NCI-H82 treated with DMSO at 0.1 percent for 48 hours (cell line): ENCODE measurements around the gene PHRF1.

ENCODE experiments used
- DNase-seq: peaks from one replicate; lab custom pipeline; 2025; ENCODE audit not compliant: unreplicated experiment; lab: John Stamatoyannopoulos, UW

PHRF1 gene

DNA sequence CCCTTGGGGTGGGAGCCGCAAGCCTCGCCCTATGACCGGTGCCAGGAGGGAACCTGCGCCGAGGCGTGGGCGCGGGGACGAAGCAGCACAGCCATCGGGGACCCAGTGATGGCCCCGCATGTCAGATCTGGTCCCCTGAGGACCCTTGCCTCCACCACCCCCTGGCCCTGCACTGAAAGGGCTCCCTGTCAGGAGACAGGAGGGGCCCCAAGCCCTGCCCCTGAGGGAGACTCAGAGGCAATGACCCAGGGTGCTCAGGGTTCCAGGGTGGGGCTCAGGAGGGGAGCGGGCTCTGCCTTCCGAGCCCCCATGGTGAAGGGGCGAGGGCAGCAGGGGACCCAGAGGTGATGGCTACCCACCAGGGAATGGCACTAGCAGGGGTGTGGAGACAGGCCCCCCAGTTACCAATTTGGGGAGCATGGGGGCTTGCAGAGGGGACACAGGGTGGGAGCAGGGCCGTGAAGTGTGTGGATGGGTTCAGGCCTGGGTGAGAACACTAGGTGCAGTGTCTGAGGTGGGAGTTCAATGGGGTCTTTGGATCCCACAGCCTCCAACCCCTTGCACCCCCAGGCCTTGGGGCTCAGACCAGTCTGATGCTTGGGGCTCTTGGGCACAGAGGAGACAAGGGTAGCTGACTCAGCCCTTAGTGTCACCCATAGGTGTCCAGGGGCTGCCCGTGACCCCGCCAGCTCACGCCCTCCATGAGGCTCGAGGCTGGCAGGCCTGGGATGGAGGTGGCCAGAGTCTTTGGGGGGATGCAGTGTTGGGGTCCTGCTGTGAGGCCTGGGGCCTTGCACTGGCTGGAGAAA lies 38.4 kb upstream of the PHRF1 start:
- no peak for DNase-seq

DNA sequence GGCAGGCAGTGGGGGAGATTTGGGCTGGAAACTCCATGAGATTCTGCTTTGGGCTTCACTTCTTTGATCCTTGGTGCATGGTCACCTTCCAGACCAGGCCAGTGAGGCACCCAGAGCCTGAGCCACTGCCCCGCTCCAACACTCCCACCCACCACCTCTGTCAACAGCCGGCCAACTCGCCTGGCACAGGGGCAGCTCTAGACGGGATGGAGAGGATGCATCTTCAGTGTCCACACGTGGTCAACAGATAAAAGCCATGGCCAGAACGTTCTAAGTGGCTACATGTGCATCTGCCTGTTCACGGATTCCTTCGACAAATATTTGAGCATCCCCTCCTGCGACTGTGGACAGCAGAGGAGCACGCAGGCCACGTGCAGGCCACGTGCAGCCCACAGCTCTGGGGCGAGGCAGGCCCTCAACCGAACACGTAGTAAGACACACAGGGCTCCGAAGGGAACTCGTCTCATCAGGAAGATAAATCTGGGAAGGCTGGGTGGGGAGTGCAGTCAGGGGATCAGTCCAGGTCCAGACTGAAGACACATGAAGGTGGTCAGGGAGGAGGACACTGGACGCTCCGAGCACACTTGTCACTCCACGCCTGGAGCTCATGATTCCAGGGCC lies 37.7 kb upstream of the PHRF1 start:
- DNase-seq, result no peak

DNA sequence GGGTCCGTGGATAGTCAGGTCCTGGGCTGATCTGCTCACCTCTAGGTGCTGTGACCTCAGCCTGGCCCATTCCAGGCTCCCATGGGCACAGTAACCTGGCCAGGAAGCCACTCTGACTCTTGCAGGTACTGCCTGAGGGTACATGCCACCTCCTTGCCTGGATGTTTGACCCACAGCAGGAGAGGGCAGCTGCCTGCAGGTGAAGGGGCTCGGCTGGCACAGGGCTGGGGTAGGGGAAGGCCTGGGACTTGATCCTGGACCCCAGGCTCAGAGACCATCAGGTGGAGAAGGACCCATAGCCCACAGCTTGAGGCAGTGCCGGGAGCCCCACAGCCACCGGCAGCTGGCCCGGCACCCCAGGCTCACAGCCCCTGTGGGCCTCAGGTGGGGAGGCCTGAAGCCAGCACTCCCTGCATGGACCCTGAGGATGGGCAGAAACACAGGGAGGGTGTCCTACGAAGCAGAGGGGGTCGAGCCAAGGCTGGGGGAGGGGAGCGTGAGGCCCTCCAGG lies 36.2 kb upstream of the PHRF1 start:
- DNase-seq, result no peak

DNA sequence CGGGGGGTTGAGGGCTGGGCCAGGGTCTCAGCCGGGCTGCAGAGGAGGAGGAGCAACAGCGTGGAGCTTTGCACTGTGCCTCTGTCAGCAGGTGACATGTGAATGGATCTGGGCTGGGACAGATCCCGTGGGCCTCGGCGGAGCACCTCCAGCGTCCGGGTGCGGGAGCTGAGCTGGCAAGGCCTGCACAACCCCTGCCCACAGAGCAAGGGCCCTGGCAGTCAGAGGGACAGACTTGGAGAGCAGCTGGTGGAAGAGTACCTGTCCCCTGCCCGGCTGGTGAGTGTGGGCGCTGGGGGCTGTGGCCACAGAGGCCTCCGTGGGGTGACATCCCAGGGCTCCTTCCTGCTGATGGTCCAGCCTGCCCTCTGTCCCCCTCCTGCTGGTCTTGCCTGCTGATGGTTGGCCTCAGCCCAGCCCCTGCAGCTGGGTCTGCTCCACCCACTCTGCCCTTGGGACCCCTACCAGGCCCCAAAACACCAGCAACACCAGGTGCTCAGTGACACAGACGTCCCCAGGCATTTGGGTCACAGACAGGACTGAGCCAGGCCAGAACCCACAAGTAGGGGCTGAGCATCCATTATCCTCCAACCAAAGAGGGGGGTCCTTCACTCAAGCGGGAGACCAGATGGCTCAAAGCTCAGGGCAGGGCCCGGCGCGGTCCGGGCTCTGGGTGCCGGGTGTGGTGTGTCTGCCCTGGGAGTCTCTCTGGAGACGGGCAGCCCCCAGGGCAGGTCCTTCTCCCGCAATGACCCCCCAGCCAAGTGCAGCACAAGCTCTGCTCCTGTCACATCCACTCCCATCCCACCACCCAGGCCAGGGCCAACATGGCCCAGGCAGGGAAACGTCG lies 35.5 kb upstream of the PHRF1 start:
- no peak for DNase-seq

DNA sequence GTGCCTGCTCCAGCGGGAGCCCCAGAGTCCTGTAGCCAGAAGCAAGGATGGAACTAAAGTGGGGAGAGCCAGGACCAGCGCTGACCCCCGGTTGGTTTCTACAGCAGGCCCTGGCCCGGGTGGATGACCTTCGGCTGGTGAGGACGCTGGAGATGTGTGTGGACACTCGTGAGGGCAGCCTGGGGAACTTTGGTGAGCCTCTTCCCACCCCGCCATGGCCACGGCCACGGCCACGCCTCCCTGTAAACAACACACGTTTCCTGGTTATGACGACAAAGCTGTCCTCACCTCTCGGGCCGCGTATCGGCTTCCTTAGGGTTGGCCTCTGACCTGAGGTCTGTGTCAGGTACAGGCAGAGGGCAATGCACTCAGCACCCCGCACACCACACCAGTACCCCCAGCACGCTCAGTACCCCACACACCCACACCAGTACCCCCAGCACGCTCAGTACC lies 34.8 kb upstream of the PHRF1 start:
- DNase-seq, result no peak

DNA sequence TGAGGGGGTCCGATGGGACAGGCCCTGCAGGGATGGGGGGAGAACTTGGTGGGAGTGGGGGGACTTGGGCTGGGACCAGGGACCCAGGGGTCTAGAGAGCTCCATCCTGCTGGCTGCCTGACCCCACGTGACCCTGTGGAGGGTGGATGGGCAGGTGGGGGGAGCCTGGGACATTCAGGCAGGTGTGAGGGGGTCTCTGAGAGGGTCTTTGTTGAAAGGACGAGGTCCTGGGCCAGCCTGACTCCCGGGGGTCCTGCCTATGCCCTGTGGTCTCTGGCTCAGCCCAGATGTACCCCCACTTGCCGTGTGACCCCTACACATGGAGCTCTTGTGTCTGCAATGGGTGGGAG lies 31.5 kb upstream of the PHRF1 start:
- DNase-seq, result no peak

DNA sequence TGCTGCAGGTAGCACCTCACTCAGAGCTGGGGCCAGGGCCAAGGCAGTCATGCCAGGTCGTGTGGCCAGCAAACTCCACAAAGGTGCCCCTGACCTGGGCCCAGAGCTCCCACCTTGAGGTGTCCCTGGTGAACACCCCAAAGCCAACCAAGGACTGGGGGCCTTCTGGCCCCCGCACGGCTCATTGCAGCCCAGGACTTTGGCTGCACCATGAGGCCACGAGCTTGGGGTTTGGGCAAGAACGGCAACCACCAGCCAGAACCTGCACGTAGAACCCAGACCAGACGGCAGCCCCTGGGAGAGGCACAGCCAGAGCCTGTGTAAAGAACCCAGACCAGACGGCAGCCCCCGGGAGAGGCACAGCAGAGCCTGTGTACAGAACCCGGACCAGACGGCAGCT lies 31.1 kb upstream of the PHRF1 start:
- no peak for DNase-seq

DNA sequence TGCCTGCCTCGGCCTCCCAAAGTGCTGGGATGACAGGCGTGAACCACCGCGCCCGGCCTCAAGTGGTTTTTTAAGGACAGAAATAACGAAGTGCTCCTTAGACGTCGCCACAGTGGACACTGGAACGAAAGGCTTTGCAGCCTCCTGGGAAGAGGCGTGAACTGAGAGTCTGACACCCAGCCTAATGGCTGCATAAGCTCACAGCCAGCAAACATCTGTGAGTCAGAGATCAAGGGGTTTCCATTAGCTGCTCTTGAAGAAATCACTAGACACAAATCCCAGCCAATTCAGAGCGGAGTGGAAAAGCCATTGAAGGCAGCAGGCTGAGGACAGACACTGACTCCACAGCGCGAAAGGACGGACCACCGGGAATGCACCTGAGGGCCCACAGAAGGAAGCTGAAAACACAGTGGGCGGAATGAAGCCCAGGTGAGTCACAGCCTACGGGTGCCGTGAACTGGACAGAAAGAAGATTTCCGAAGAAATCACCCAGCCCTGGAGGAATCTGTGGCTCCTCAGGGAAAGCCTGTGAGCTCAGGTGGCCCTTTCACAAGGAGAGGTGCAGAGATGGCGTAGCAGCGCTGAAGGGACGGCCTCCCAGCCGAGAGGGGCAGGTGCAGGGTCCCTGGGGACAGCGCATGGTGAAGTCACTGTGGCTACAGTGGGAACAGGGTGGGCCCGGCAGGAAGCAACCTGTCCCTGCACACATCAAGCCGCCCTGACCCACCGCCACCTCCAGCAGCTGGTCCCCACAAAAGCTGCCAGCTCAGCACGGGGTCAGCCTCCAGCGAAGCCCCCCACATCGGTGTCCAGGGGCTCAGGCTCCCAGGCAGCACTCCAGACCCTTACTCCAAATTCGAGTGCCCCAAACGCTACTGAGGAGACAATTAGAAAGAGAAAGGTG lies 27.3 kb upstream of the PHRF1 start:
- DNase-seq, result no peak

DNA sequence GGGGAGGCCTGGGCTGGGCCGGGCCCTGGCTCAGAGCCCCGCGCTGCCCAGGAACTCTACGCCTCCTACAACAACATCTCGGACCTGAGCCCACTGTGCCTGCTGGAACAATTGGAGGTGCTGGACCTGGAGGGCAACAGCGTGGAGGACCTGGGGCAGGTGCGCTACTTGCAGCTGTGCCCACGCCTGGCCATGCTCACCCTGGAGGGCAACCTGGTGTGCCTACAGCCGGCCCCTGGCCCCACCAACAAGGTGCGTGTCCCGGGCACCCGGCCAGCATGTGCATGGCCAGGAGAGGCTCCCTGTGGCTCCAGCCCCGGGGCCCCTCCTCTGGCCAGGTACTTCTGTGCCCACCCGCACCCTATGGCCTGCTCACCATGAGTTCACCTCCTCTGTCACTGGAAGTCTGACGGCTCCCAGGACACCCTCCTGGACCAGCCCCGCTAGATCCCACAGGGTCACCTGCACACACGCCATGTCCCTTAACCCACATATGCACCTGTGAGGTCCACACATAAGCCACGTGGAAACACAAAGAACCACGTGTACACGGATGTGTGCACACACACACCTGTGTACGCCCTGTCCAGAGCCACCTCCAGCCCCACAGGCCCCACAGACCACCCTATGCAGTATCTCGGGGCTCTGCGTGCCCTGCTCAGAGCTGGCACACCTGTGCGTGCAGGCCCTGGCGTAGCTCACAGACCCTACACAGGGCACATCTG lies 26.1 kb upstream of the PHRF1 start:
- no peak for DNase-seq

DNA sequence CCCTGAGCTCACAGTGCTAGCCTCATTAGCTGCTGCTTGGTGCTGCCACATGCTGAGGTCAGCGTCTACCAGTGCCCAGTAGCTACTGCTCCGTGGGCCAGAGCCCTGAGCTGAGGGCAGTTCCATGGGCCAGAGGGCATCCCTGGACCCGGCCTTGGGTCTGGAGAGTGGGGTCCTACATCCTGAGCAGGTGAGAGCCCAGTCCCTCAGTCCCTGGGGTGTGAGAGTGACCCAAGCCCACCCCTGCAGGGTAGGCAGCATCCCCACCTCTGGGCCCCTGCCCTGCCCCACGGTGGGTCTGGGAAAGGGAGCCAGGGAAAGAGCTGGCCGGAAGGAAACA lies 25.6 kb upstream of the PHRF1 start:
- DNase-seq, result no peak

DNA sequence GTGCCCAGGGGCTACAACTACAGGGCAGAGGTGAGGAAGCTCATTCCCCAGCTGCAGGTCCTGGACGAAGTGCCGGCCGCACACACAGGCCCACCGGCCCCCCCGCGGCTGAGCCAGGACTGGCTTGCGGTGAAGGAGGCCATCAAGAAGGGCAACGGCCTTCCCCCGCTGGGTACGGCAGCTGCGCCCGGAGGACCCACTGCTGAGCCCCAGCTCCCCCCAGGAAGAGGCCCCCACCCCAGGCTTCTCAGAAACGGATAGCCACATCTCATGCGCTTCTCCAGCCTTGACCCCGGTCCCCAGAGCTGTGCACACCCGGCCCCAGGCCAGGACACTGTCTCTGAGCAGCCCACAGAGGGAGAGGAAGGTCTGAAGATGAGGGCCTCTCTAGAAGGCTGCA lies 25.1 kb upstream of the PHRF1 start:
- no peak for DNase-seq

DNA sequence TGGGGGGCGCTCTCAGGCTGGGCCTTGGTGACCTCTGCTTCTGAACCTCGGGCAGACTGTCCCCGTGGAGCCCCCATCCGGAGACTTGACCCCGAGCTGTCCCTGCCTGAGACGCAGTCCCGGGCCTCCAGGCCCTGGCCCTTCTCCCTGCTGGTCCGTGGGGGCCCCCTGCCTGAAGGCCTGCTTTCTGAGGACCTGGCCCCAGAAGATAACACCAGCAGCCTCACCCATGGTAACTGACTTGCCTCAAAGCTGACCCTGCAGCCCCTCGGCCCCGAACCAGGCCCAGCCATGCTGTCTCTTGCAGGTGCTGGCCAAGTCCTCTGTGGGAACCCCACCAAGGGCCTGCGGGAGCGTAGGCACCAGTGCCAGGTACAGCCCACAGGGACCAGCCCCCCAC lies 24.7 kb upstream of the PHRF1 start:
- no peak for DNase-seq

DNA sequence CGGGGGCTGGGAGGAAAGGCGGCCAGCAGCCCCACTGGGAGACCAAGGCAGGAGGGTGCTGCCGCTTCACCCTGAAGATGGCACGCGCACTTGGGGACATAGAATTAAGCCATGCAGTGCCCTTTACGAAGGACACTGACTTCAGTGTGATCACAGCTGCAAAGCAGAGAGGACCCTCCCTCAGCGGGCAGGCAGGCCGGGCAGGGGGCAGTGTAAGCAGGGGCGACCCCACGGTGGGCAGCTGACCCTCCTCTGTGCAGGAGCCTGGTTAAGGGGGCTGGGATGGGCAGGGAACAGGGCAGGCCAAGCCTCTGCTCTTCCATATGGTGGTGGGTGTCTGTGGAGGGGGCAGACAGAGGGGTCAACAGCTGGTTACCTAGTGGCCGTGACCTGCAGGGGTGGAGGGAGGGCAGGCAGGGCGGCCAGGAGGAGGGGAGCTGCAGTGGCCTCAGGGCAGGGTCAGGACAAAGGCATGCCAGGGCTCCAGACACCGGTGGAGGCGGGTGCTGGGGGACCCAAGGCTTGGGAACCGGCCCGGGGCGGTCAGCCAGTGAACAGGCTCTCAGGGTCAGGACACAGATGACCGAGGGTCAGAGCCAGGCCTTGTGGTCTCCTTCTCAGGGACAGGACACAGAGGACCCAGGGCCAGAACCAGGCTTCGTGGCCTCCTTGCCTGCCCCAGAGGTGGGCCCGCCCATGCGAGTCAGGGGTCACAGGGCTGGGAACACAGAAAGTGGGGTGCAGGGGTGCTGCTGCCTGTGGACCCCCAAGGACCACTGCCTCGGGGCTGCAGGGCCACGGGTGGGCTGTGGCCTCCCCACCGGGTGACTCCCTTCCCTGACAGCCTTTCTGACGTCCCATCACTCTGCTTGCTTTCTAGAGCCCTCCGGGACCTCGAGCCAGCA lies 22.9 kb upstream of the PHRF1 start:
- no peak for DNase-seq

DNA sequence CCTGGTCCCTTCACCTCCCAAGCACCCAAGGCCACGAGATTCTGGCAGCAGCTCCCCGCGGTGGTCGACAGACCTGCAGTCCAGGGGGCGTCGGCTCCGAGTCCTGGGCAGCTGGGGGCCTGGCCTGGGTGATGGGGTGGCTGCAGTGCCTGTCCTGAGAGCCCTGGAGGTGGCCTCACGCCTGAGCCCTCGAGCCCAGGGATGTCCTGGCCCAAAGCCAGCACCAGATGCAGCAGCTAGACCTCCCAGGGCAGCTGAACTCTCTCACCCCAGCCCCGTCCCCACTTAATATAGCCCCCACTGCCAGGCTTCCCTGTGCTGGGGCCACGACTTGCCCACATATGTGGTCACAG lies 22.3 kb upstream of the PHRF1 start:
- no peak for DNase-seq

DNA sequence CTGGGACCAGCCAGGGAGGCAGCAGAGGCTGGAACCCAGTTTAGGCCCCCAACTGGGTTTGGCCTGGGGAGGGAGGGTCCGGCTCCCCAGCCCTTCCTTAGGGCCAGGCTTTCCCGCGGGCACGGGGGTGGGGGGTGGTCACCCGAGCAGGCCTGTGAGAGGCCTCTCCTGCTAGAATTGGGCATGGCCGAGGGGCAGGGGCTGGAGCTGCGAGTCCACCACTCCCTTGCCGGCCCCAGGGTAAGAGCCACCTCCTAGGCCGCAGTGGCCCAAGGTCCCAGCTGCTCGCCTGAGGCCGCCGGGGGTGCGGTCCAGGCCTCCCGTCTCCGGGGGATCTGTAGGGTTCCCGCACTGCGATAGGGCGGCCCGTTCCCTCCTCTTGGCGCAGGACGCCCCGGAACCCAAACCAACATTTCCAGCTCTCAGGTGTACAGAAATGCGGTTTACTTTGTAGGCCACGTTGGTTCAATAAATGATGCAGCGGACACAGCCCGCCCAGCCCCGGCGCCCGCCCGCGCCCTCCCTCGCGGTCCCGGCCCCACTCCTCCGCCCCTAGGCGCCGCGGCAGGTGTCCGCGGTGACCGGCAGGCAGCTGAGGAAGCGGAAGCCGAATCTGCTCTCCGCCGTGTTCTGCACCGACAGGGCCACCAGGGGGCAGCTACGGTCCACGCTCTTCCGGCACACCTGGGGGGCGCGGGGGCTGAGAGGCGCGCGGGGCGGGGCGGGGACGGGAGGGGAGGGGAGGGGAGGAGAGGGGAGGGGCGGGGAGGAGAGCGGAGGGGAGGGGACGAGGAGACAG lies 21.6 kb upstream of the PHRF1 start:
- DNase-seq, result peak; percentile 47

DNA sequence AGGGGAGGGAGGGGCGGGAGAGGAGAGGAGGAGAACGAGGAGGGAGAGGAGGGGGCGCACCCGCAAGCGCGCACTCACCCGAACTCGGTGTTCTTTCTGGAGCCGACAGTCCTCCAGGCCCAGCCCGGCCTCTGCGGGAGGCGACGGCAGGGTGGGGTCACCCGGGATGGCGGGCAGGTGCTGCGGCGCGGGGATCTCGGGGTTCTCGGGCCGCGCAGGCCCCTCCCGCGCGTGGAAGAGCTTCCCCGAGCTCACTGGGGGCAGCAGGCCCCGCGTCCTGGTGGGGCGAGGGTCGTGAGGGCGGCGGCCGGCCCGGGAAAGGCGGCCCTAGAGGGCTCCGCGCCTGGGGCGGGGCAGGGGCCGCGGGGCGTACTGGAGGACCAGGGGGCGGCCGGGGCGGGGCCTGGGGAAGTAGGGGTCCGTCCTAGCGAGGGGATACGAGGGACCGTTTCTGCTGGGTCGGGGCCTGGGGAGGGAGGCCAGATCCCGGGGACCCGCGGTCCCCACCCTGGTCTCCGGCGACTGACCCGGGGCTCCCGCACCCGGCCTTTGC lies 21.0 kb upstream of the PHRF1 start:
- DNase-seq, result no peak

DNA sequence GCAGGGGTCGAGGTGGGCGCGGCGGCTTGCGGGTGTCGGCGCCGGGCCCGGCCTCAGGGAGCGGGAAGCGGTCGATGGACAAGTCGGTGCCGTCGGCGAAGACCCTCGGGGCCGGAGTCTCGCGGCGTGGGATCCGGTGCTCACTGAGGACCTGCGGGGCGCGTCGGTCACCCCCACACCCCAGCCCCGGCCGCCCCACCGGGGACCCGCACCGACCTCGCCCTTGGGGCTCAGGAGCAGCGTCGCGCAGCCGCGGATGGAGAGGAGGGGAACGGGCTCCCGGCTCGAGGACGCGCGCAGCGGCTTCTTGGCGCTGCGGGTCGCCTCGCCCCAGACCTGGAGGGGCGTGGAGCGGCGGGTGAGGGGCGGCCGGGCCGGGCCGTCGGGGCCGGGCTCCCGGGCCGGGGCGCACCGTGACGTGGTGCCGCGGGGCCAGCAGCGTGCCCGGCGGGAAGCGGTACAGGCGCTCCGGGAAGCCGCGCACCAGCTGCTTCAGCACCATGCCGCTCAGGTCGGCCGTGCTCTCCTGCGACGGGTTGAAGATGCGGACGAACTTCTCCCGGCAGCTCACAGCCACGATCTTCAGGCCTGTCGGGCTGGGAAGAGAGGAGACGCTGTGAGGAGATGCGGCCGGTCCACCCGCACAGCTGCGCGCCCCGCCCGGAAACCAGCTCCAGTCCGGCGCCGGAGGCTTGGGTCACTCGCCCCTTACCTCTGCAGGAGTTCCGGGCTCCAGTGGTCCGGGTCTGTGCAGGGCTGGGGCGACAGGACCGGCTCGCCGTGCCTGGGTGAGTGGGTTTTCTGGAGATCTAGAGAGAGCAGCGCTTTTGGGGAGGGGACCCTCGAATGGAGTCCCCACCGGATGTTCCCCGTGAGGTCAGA lies 20.2 kb upstream of the PHRF1 start:
- no peak for DNase-seq
